ENCODE data around the gene MORN5.

The MORN5 gene

GRCh38 chr9:122125509-122126330, 34.0 kb upstream of the MORN5 start:
- H3K4me1 ChIP-seq (ENCODE audit: control insufficient read depth, insufficient read depth, low read length): peaks cover 10% of the 10 kb centered on the region

GRCh38 chr9:122126331-122127261, 33.1 kb upstream of the MORN5 start:
- Histone ChIP-seq H3K9ac (ENCODE audit: low read length) (peak overlapping the region; percentile 70), H3K27me3 (replicated peaks; ENCODE audit: control insufficient read depth, insufficient read depth, low read length) (peaks cover 21% of the 10 kb centered on the region), H3K4me3 (ENCODE audit: low read length) (peak overlapping the region; percentile 74), H3K4me1 (ENCODE audit: control insufficient read depth, insufficient read depth, low read length) (peaks cover 10% of the 10 kb centered on the region), H3K36me3 (ENCODE audit: control insufficient read depth, insufficient read depth, low read length, severe bottlenecking) (no peaks in the 10 kb centered on the region), H3K9me3 (ENCODE audit: control insufficient read depth, low read length) (no peaks in the 10 kb centered on the region)
- peak; percentile 40 for DNase-seq (ENCODE audit: low read depth)

More at GRCh38 chr9:122125509-122126330, 34.0 kb upstream of the MORN5 start:
- peaks cover 13% of the 10 kb centered on the region for H3K27me3 ChIP-seq (replicated peaks; ENCODE audit: control insufficient read depth, insufficient read depth, low read length)
- H3K9me3 ChIP-seq (ENCODE audit: control insufficient read depth, low read length): no peaks in the 10 kb centered on the region
- H3K9ac ChIP-seq (ENCODE audit: low read length): peak overlapping the region; percentile 70
- H3K4me3 ChIP-seq (ENCODE audit: low read length): peak overlapping the region; percentile 74
- DNase-seq (ENCODE audit: low read depth): peak; percentile 15
- no peaks in the 10 kb centered on the region for H3K36me3 ChIP-seq (ENCODE audit: control insufficient read depth, insufficient read depth, low read length, severe bottlenecking)

GRCh38 chr9:122127396-122127798, 32.3 kb upstream of the MORN5 start:
- no peak for DNase-seq (ENCODE audit: low read depth)
- Histone ChIP-seq H3K27me3 (replicated peaks; ENCODE audit: control insufficient read depth, insufficient read depth, low read length) (peaks cover 28% of the 10 kb centered on the region), H3K9me3 (ENCODE audit: control insufficient read depth, low read length) (no peaks in the 10 kb centered on the region), H3K4me1 (ENCODE audit: control insufficient read depth, insufficient read depth, low read length) (peaks cover 10% of the 10 kb centered on the region), H3K9ac (ENCODE audit: low read length) (no peak overlapping the region), H3K36me3 (ENCODE audit: control insufficient read depth, insufficient read depth, low read length, severe bottlenecking) (no peaks in the 10 kb centered on the region), H3K4me3 (ENCODE audit: low read length) (no peak overlapping the region)

GRCh38 chr9:122128007-122128968, 31.4 kb upstream of the MORN5 start:
- H3K4me3 ChIP-seq (ENCODE audit: low read length): no peak overlapping the region
- H3K36me3 ChIP-seq (ENCODE audit: control insufficient read depth, insufficient read depth, low read length, severe bottlenecking): no peaks in the 10 kb centered on the region
- peaks cover 10% of the 10 kb centered on the region for H3K4me1 ChIP-seq (ENCODE audit: control insufficient read depth, insufficient read depth, low read length)
- no peaks in the 10 kb centered on the region for H3K9me3 ChIP-seq (ENCODE audit: control insufficient read depth, low read length)
- no peak overlapping the region for H3K9ac ChIP-seq (ENCODE audit: low read length)
- no peak for DNase-seq (ENCODE audit: low read depth)
- peaks cover 28% of the 10 kb centered on the region for H3K27me3 ChIP-seq (replicated peaks; ENCODE audit: control insufficient read depth, insufficient read depth, low read length)

GRCh38 chr9:122128969-122129343, 30.8 kb upstream of the MORN5 start:
- no peak overlapping the region for H3K4me3 ChIP-seq (ENCODE audit: low read length)
- peaks cover 27% of the 10 kb centered on the region for H3K27me3 ChIP-seq (replicated peaks; ENCODE audit: control insufficient read depth, insufficient read depth, low read length)
- no peaks in the 10 kb centered on the region for H3K9me3 ChIP-seq (ENCODE audit: control insufficient read depth, low read length)
- H3K36me3 ChIP-seq (ENCODE audit: control insufficient read depth, insufficient read depth, low read length, severe bottlenecking): no peaks in the 10 kb centered on the region
- H3K9ac ChIP-seq (ENCODE audit: low read length): no peak overlapping the region
- peaks cover 10% of the 10 kb centered on the region for H3K4me1 ChIP-seq (ENCODE audit: control insufficient read depth, insufficient read depth, low read length)
- no peak for DNase-seq (ENCODE audit: low read depth)

GRCh38 chr9:122129969-122130368, 29.7 kb upstream of the MORN5 start:
- peaks cover 14% of the 10 kb centered on the region for H3K4me1 ChIP-seq (ENCODE audit: control insufficient read depth, insufficient read depth, low read length)
- DNase-seq (ENCODE audit: low read depth): no peak
- H3K9ac ChIP-seq (ENCODE audit: low read length): no peak overlapping the region
- H3K4me3 ChIP-seq (ENCODE audit: low read length): no peak overlapping the region
- H3K36me3 ChIP-seq (ENCODE audit: control insufficient read depth, insufficient read depth, low read length, severe bottlenecking): no peaks in the 10 kb centered on the region
- H3K27me3 ChIP-seq (replicated peaks; ENCODE audit: control insufficient read depth, insufficient read depth, low read length): peaks cover 19% of the 10 kb centered on the region
- no peaks in the 10 kb centered on the region for H3K9me3 ChIP-seq (ENCODE audit: control insufficient read depth, low read length)

- Histone ChIP-seq H3K27me3 (replicated peaks; ENCODE audit: control insufficient read depth, insufficient read depth, low read length) (peaks cover 19% of the 10 kb centered on the region), H3K4me3 (ENCODE audit: low read length) (no peak overlapping the region), H3K9ac (ENCODE audit: low read length) (no peak overlapping the region), H3K9me3 (ENCODE audit: control insufficient read depth, low read length) (no peaks in the 10 kb centered on the region), H3K36me3 (ENCODE audit: control insufficient read depth, insufficient read depth, low read length, severe bottlenecking) (no peaks in the 10 kb centered on the region), H3K4me1 (ENCODE audit: control insufficient read depth, insufficient read depth, low read length) (peaks cover 18% of the 10 kb centered on the region)
- DNase-seq (ENCODE audit: low read depth): no peak
Observed at GRCh38 chr9:122130837-122131236, 28.9 kb upstream of the MORN5 start.

GRCh38 chr9:122131401-122132001, 28.2 kb upstream of the MORN5 start:
- H3K4me1 ChIP-seq (ENCODE audit: control insufficient read depth, insufficient read depth, low read length): peaks cover 11% of the 10 kb centered on the region
- H3K4me3 ChIP-seq (ENCODE audit: low read length): no peak overlapping the region
- no peaks in the 10 kb centered on the region for H3K9me3 ChIP-seq (ENCODE audit: control insufficient read depth, low read length)
- peaks cover 19% of the 10 kb centered on the region for H3K27me3 ChIP-seq (replicated peaks; ENCODE audit: control insufficient read depth, insufficient read depth, low read length)
- no peaks in the 10 kb centered on the region for H3K36me3 ChIP-seq (ENCODE audit: control insufficient read depth, insufficient read depth, low read length, severe bottlenecking)
- no peak overlapping the region for H3K9ac ChIP-seq (ENCODE audit: low read length)
- no peak for DNase-seq (ENCODE audit: low read depth)

GRCh38 chr9:122132539-122132938, 27.2 kb upstream of the MORN5 start:
- peaks cover 10% of the 10 kb centered on the region for H3K4me1 ChIP-seq (ENCODE audit: control insufficient read depth, insufficient read depth, low read length)
- H3K27me3 ChIP-seq (replicated peaks; ENCODE audit: control insufficient read depth, insufficient read depth, low read length): peaks cover 19% of the 10 kb centered on the region

GRCh38 chr9:122133263-122133983, 26.3 kb upstream of the MORN5 start:
- no peak for DNase-seq (ENCODE audit: low read depth)
- H3K4me1 ChIP-seq (ENCODE audit: control insufficient read depth, insufficient read depth, low read length): peaks cover 10% of the 10 kb centered on the region
- H3K9ac ChIP-seq (ENCODE audit: low read length): no peak overlapping the region
- no peak overlapping the region for H3K4me3 ChIP-seq (ENCODE audit: low read length)
- no peaks in the 10 kb centered on the region for H3K36me3 ChIP-seq (ENCODE audit: control insufficient read depth, insufficient read depth, low read length, severe bottlenecking)
- peaks cover 19% of the 10 kb centered on the region for H3K27me3 ChIP-seq (replicated peaks; ENCODE audit: control insufficient read depth, insufficient read depth, low read length)
- no peaks in the 10 kb centered on the region for H3K9me3 ChIP-seq (ENCODE audit: control insufficient read depth, low read length)

More at GRCh38 chr9:122132539-122132938, 27.2 kb upstream of the MORN5 start:
- Histone ChIP-seq H3K4me3 (ENCODE audit: low read length) (no peak overlapping the region), H3K9ac (ENCODE audit: low read length) (no peak overlapping the region), H3K36me3 (ENCODE audit: control insufficient read depth, insufficient read depth, low read length, severe bottlenecking) (no peaks in the 10 kb centered on the region), H3K9me3 (ENCODE audit: control insufficient read depth, low read length) (no peaks in the 10 kb centered on the region)
- DNase-seq (ENCODE audit: low read depth): no peak
